Measurements from ENCODE around the gene BPIFA3.

The BPIFA3 gene

DNA sequence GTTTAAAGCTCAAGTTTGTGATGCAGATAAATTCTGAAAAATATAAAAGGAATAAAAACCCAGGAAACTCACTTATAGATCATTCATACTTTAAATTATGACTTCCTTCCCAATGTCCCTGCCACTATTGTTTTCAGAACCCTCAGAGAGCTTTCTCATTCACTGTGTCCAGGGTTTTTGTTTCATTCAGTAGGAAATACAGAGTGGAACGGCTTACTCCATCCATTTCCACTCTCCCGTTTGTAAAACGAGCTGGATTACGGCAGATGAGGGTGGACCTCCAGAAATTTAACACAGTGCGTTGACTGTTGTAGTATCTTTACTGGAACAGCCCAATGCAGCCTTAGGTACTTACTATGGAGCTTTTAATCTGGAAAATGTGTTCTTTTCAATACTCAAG, 42.2 kb downstream of the BPIFA3 start:
- in situ Hi-C loops (cut with HindIII; ENCODE audit: low sequenced_read_pairs) = no loop called here

GRCh38 chr20:33261465-33261864, 44.3 kb downstream of the BPIFA3 start:
- in situ Hi-C loops (cut with HindIII; ENCODE audit: low sequenced_read_pairs) = no loop called here

- in situ Hi-C loops (cut with HindIII; ENCODE audit: low sequenced_read_pairs) = no loop called here
These were observed 45.5 kb downstream of the BPIFA3 start for GRCh38 chr20:33262658-33263065.

DNA sequence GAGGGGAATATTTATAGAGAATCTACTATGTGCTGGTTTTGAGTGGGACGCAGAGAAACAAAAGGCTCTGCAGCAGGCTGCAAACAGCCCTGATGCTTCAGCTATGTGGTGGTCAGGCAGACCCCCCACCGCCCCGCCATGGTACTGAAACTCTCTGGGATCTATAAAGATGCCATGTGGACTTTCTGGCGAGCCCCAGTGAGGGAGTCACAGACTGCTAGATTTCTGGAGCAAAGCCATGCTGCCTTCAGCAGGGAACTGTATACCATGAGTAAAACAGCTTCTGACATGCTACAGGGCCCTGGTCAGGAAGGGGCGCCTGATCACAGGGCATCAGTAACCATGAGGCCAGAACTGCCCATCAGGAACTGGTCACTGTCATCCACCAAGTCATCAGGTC, 46.6 kb downstream of the BPIFA3 start:
- in situ Hi-C loops (cut with HindIII; ENCODE audit: low sequenced_read_pairs) = no loop called here

- in situ Hi-C loops (cut with HindIII; ENCODE audit: low sequenced_read_pairs) = no loop called here
These were observed 50.5 kb downstream of the BPIFA3 start for GRCh38 chr20:33267701-33268100.

GRCh38 chr20:33272155-33272873, 55.2 kb downstream of the BPIFA3 start:
- in situ Hi-C loops (cut with HindIII; ENCODE audit: low sequenced_read_pairs) = no loop called here

DNA sequence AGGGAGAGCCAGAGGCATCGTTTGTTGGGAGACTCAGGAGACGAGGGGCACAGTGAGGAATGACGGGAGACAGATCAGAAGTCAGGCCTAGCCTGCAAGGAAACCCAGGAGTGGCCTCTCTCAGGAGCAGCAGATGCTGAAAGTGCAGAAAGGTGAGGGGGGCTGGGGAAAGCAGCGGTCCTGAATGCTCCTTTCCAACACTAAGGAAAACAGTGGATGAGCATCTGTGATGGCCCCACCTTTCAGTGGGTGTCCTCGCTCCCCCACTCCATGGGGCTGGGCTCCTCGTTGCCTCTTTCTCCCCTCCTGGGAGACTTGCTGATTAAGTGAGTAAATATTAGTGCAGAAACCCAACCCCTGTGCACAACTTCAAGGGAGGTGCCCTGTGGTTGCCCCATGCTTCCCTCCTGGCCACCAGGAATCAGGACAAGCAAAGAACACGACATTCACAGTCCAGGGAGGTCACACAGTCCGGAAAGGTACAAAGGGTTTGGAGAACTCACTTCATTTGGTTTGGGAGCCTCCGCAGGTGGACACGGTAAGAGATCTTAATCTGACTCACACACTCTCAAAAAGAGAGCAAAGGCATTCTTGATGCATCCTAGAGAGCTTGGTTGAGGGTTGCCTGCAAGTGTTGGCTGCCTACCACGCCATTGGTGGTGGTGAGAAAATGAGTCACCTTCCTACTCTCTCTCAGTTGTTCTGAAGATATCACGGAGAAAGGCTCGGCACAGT, 56.1 kb downstream of the BPIFA3 start:
- in situ Hi-C loops (cut with HindIII; ENCODE audit: low sequenced_read_pairs) = no loop called here

- in situ Hi-C loops (cut with HindIII; ENCODE audit: low sequenced_read_pairs) = loop anchor here (25.0 kb wide), 1 partner anchor 363 kb away; no protein-coding TSS in a partner anchor
These were observed 58.1 kb downstream of the BPIFA3 start for GRCh38 chr20:33275215-33275614.

- in situ Hi-C loops (cut with HindIII; ENCODE audit: low sequenced_read_pairs) = loop anchor here (25.0 kb wide), 1 partner anchor 364 kb away; no protein-coding TSS in a partner anchor
These were observed 58.7 kb downstream of the BPIFA3 start for GRCh38 chr20:33275871-33276270.

DNA sequence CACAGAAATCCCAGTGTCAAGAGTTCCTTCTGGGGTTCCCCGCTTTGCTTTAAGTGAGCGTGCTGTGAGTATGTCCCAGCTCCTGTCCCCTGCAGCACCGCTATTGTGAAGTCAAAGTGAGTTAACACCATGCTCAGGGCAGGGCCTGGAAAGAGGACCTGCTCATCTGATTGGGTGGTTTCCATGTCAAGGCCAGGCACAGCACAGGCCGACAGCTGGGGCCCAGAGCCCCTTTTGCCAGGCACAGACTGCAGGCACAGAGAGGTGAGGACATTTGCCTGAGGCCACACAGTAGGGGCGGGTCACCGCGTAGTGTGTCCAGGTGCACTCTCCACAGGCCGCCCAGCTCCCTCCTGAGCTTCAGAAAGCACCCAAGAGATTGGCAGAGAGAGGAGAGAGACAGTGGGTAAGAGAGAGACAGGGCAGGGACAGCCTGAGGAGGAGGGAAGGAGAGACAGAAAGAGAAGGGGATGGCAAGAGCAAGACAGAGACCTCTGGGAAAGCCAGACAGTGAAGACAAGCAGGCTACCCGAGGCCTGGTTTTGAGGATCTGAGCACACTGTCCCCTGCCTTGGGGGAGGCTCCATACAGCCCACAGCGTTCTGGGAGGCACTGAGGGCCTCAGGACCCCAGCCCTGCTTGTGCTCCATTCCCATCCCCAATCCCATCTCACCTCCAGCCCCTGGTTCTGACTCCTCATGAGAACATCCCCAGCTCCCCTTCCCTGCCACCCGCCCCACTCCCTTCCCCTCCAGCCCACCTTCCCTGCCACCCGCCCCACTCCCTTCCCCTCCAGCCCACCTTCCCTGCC, 59.4 kb downstream of the BPIFA3 start:
- in situ Hi-C loops (cut with HindIII; ENCODE audit: low sequenced_read_pairs) = loop anchor here (25.0 kb wide), 1 partner anchor 364 kb away; no protein-coding TSS in a partner anchor

All from endothelial cell of hepatic sinusoid (primary cell).